Large intestine (tissue), 3 donors: ENCODE data around the gene CBFB. TPM values are rescaled to one million over a fixed set of nuclear protein-coding genes. Genes with fewer than 3 reads are reported as not detected.

ENCODE experiments used
- DNase-seq, 2 donors: peaks; one replicate each; pipeline versions ENCODE4 v3.0.0 to v3.0.0-alpha.2; 2013
- H3K27ac ChIP-seq: one replicate; pipeline ENCODE4 v1.5.1; 2013; ENCODE audit warnings: low read length
- H3K27me3 ChIP-seq: 2 replicates; pipeline ENCODE4 v1.6.1; 2013; ENCODE audit warnings: low read length; ENCODE audit not compliant: control insufficient read depth, insufficient read depth
- H3K36me3 ChIP-seq: 2 replicates; pipeline ENCODE4 v1.6.1; 2013; ENCODE audit warnings: low read length; ENCODE audit not compliant: control insufficient read depth, insufficient read depth
- H3K4me1 ChIP-seq: one replicate; pipeline ENCODE4 v1.6.1; 2013; ENCODE audit warnings: low read length; ENCODE audit not compliant: control insufficient read depth, insufficient read depth
- H3K4me3 ChIP-seq: one replicate; pipeline ENCODE4 v1.5.1; 2013; ENCODE audit warnings: low read length
- H3K9me3 ChIP-seq: one replicate; pipeline ENCODE4 v1.6.1; 2013; ENCODE audit warnings: mild to moderate bottlenecking, low read depth, low read length, moderate library complexity; ENCODE audit not compliant: control insufficient read depth
- WGBS: methylation state at CpG from one replicate; pipeline ENCODE4 v1.1.5; 2013; ENCODE audit warnings: low lambda C conversion rate; ENCODE audit not compliant: insufficient coverage; 5-methylcytosine and 5-hydroxymethylcytosine counted together
- polyA plus RNA-seq: library from polyadenylated mRNA; unstranded; fragments of 120-200 nt; gene quantifications from one replicate; pipeline ENCODE4 v1.2.1, GENCODE V29; 2013

CBFB gene
- polyA plus RNA-seq, 1 donor = 25.1 TPM

DNA sequence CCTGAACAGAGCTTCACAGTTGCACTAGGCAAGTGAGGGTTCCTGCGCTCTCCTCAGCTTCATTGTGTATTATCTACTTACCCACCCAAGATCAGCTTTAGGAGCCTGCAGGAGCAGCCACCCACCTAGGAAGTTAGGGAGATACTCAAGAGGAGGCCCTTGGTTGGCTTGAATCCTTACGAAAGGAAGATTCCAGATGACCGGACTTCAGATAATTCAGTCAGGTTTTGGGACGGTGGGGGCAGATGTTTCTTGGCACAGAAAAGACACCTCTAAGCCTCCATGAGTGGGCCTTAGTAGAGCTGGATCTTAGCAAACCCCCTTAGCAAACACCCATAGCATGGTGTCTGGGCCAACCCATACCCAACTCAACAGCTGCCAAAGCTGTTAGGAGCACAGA, 2.4 kb upstream of the CBFB start:
- no peak overlapping the region for H3K4me3 ChIP-seq
- WGBS = 100% methylated on average over 2 of the region's 4 CpGs
- DNase-seq = no peak
- no peak overlapping the region for H3K27ac ChIP-seq
- H3K4me1 ChIP-seq = peaks cover 9% of the 10 kb centered on the region
- no peaks in the 10 kb centered on the region for H3K27me3 ChIP-seq
- H3K9me3 ChIP-seq = no peaks in the 10 kb centered on the region
- H3K36me3 ChIP-seq = no peaks in the 10 kb centered on the region

DNA sequence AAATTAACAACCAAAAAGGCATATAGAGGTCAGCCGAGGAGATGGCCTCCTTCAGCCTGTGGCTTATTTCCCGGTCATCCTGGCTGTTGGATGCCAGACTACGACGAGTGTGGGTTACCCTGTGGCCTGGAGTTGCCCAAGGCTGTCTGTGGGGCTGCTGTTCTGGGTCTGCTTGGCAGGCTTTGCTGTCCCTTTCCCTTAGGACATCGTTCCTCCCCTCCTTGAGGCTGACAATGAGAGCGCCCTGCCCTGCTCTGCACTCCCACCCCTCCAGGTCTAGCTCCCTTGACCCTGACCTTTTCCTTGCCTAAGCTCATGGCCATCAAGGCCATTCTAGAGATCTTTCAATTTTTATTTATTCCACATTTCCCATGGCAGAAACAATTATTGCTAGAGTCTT, 1.9 kb upstream of the CBFB start:
- WGBS = no CpG with 5 or more reads among the region's 6 CpGs
- Histone ChIP-seq H3K27me3 (no peaks in the 10 kb centered on the region), H3K36me3 (no peaks in the 10 kb centered on the region), H3K4me3 (no peak overlapping the region), H3K9me3 (no peaks in the 10 kb centered on the region), H3K27ac (no peak overlapping the region), H3K4me1 (peaks cover 9% of the 10 kb centered on the region)
- no peak for DNase-seq

GRCh38 chr16:67028167-67028695, 718 bp upstream of the CBFB start:
- H3K27me3 ChIP-seq = no peaks in the 10 kb centered on the region
- no peaks in the 10 kb centered on the region for H3K9me3 ChIP-seq
- H3K27ac ChIP-seq = peak overlapping the region; percentile 97
- peaks cover 9% of the 10 kb centered on the region for H3K4me1 ChIP-seq
- DNase-seq = no peak
- peaks cover 2% of the 10 kb centered on the region for H3K36me3 ChIP-seq
- no CpG with 5 or more reads among the region's 10 CpGs for WGBS
- H3K4me3 ChIP-seq = peak overlapping the region; percentile 87

- peaks cover 9% of the 10 kb centered on the region for H3K4me1 ChIP-seq
- peak overlapping the region; percentile 78 for H3K4me3 ChIP-seq
- H3K27ac ChIP-seq = peak overlapping the region; percentile 84
- WGBS = no CpG with 5 or more reads among the region's 123 CpGs
- H3K9me3 ChIP-seq = no peaks in the 10 kb centered on the region
- peaks cover 2% of the 10 kb centered on the region for H3K36me3 ChIP-seq
- peak; percentile 45 to 77 for DNase-seq
- H3K27me3 ChIP-seq = no peaks in the 10 kb centered on the region
Observed at GRCh38 chr16:67029254-67030096, 526 bp downstream of the CBFB start.

GRCh38 chr16:67030221-67030962, 1.4 kb downstream of the CBFB start:
- 100% methylated on average over 1 of the region's 18 CpGs for WGBS
- Histone ChIP-seq H3K36me3 (peaks cover 5% of the 10 kb centered on the region), H3K27me3 (no peaks in the 10 kb centered on the region), H3K4me1 (peaks cover 3% of the 10 kb centered on the region), H3K4me3 (peak overlapping the region; percentile 78), H3K27ac (peak overlapping the region; percentile 84), H3K9me3 (no peaks in the 10 kb centered on the region)
- DNase-seq = no peak

DNA sequence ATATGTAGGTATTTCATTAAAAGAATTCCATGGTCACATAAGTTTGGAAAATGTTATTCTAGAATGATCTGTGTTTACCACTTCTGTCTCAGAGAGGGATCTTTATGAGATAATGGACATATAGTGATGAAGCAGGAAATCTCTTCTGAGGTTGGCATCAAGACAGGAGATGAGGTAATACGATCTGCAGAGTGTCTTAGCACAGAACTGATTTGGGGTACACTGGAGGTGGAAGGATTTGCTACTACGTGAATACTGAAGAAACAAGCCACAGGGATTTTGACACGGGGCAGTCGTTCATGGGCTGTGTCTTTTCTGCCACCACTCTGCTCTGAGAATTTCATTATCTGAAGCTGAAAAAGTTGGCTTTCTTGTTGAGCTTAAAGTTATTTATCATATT, 5.5 kb downstream of the CBFB start:
- no peaks in the 10 kb centered on the region for H3K9me3 ChIP-seq
- no peaks in the 10 kb centered on the region for H3K27me3 ChIP-seq
- no peak overlapping the region for H3K27ac ChIP-seq
- no peak overlapping the region for H3K4me3 ChIP-seq
- H3K36me3 ChIP-seq = peaks cover 5% of the 10 kb centered on the region
- no peaks in the 10 kb centered on the region for H3K4me1 ChIP-seq
- 100% methylated on average over 1 of the region's 4 CpGs for WGBS
- no peak for DNase-seq

DNA sequence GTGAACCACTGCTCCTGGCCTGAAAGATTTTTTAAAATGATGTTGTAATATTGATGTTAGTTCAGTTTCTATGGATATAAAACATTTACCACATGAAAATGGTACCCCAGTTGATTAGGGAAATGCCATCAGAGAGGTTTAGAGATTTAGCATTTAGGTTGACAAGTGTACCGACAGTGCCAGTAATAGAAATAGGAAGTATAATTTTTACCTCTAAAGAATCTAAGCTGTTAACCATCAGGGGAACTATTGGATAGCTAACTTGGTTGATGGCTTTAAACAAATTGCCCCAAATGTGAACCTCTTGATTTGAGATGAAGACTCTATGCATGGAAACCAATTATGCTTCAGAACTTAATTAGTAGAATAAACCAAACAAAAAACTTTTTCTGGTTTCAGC, 6.4 kb downstream of the CBFB start:
- no peaks in the 10 kb centered on the region for H3K9me3 ChIP-seq
- H3K27me3 ChIP-seq = no peaks in the 10 kb centered on the region
- DNase-seq = no peak
- H3K4me3 ChIP-seq = no peak overlapping the region
- no CpG with 5 or more reads among the region's 1 CpG for WGBS
- no peak overlapping the region for H3K27ac ChIP-seq
- no peaks in the 10 kb centered on the region for H3K4me1 ChIP-seq
- H3K36me3 ChIP-seq = peaks cover 5% of the 10 kb centered on the region

- no CpG with 5 or more reads among the region's 5 CpGs for WGBS
- Histone ChIP-seq H3K27ac (no peak overlapping the region), H3K4me1 (no peaks in the 10 kb centered on the region)
Observed at GRCh38 chr16:67036323-67036741, 7.4 kb downstream of the CBFB start.

DNA sequence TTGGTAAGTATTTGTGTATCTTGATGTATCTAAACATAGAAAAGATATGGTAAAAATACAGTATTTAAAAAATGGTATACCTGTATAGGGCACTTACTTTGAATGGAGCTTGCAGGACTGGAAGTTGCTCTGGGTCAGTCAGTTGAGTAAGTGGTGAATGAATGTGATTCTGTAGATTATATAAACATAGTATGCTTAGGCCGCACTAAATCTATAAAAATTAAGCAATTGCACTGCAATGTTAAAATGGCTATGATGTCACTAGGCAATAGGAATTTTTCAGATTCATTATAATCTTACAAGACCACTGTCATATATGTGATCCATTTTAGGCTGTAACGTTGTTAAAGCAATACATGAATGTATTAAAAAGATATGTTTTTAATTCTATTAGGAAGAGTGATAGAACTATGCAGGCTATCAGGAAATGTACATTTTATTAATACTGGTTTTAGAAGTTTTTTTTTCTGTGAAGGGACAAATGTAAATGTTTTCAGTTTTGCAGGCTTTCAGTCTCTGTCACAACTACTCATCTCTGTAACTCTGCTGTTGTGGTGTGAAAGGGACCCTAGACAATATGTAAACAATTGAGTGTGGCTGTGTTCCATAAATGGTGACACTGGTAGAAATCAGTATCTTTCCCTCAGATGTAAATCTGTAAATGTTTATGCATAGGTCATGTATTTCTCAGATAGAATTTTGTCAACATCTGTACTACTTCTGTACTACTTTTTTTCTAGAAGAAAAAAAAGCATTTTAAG, 10.5 kb downstream of the CBFB start:
- Histone ChIP-seq H3K36me3 (peaks cover 12% of the 10 kb centered on the region), H3K4me3 (no peak overlapping the region), H3K27ac (no peak overlapping the region), H3K9me3 (no peaks in the 10 kb centered on the region), H3K27me3 (no peaks in the 10 kb centered on the region), H3K4me1 (no peaks in the 10 kb centered on the region)
- WGBS = 80% methylated on average over 1 of the region's 2 CpGs
- DNase-seq = no peak

More at GRCh38 chr16:67036323-67036741, 7.4 kb downstream of the CBFB start:
- Histone ChIP-seq H3K36me3 (peaks cover 9% of the 10 kb centered on the region), H3K4me3 (no peak overlapping the region), H3K27me3 (no peaks in the 10 kb centered on the region), H3K9me3 (no peaks in the 10 kb centered on the region)
- no peak for DNase-seq

DNA sequence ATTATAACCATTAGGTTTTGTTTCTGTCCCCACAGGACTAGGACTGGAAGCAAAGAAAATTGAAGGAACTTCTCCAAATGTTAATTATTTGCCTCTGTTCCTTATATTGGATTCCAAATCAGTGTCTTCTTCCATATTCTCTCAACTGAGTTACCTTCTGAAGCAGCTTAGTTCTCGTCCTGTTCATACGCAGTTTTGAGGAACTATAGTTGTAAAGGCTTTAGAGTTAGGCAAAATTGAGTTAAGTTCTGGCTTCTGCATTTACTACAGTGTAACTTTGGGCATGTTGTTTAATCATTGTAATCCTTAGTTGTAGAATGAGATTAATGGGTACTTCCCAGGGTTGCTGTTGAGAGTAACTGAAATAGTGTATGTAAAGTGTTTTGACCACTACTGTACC, 11.2 kb downstream of the CBFB start:
- H3K9me3 ChIP-seq = no peaks in the 10 kb centered on the region
- no peaks in the 10 kb centered on the region for H3K4me1 ChIP-seq
- no peak overlapping the region for H3K4me3 ChIP-seq
- no peak overlapping the region for H3K27ac ChIP-seq
- DNase-seq = no peak
- no CpG with 5 or more reads among the region's 2 CpGs for WGBS
- H3K27me3 ChIP-seq = no peaks in the 10 kb centered on the region
- H3K36me3 ChIP-seq = peaks cover 9% of the 10 kb centered on the region
